ENCODE data around the gene AGBL4. TPM values are rescaled to one million over a fixed set of nuclear protein-coding genes. Genes with fewer than 3 reads are reported as not detected.
"Not testable (repeated sequence)": the region's sequence is repeated elsewhere in the genome, so short reads cannot be mapped to it uniquely, and the experiment has no call there.

The AGBL4 gene
- total RNA-seq, 4 donors from 2014 or later: 0.44 to 1.5 (median 1.2) TPM; not detected in 1

GRCh38 chr1:49817681-49818080 is 206.1 kb downstream of the AGBL4 start:
- H3K27ac ChIP-seq: no peak overlapping the region
- TF ChIP-seq POLR2A (IDR thresholded peaks at IDR 0.05) (no peak), CTCF (IDR thresholded peaks at IDR 0.05) (no peak), EP300 (IDR thresholded peaks at IDR 0.05) (no peak)
- no peak for DNase-seq (ENCODE audit: low spot score in 2 of 2)
- no peak overlapping the region for H3K4me3 ChIP-seq
- 62 to 68% methylated on average over 2 of the region's 2 CpGs for WGBS, 2 donors
- no peaks in the 10 kb centered on the region for H3K36me3 ChIP-seq
- no peaks in the 10 kb centered on the region for H3K9me3 ChIP-seq
- H3K27me3 ChIP-seq: no peaks in the 10 kb centered on the region
- H3K4me1 ChIP-seq: no peaks in the 10 kb centered on the region

DNA sequence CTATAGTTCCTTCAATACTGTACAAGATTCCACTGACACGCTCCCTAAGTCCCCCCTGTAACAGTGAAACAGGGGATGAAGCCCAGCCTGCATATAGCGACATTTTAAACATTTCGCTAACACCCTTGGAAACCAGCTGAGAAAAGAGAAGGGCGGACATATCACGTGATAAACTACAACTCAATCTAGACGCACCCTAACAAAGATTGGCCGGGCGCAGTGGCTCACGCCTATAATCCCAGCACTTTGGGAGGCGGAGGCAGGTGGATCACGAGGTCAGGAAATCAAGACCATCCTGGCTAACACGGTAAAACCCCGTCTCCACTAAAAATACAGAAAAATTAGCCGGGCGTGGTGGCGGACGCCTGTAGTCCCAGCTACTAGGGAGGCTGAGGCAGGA is 236.7 kb downstream of the AGBL4 start:
- H3K36me3 ChIP-seq; H3K27ac ChIP-seq; H3K27me3 ChIP-seq; H3K9me3 ChIP-seq; H3K4me1 ChIP-seq; H3K4me3 ChIP-seq; DNase-seq (ENCODE audit: low spot score in 2 of 2): not testable (repeated sequence)
- WGBS, 2 donors: 89 to 94% methylated on average over 17 of the region's 17 CpGs

DNA sequence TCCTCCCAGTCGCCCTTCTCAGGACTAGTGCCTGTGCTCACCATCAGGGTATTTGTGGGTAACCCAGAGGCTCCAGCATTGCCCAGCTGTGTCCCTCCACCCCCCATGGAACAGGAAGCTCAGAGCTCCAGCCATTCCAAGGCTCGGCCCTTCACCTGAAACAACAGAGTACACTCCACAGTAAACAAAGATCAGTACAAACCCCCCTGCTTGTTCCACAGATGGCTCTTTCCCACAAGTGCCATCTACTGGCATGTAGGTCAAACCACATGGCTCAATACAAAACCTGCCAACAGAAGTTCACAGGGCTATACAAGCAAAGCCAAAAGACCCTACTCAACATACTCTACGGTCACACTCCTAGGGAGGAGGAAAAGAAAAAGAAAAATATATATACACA is 258.7 kb downstream of the AGBL4 start:
- TF ChIP-seq EP300 (IDR thresholded peaks at IDR 0.05) (no peak), CTCF (IDR thresholded peaks at IDR 0.05) (no peak), POLR2A (IDR thresholded peaks at IDR 0.05) (no peak)
- H3K4me3 ChIP-seq: no peak overlapping the region
- H3K27ac ChIP-seq: no peak overlapping the region
- no peak for DNase-seq (ENCODE audit: low spot score in 2 of 2)
- no peaks in the 10 kb centered on the region for H3K4me1 ChIP-seq
- H3K27me3 ChIP-seq: no peaks in the 10 kb centered on the region
- no peaks in the 10 kb centered on the region for H3K36me3 ChIP-seq
- WGBS, 2 donors: 60 to 65% methylated on average over 3 of the region's 3 CpGs
- H3K9me3 ChIP-seq: peaks cover 0 to 28% (median 3%) of the 10 kb centered on the region in 4 donors

- H3K27ac ChIP-seq; H3K36me3 ChIP-seq; H3K4me1 ChIP-seq; H3K4me3 ChIP-seq; H3K27me3 ChIP-seq; DNase-seq (ENCODE audit: low spot score in 2 of 2): not testable (repeated sequence)
- H3K9me3 ChIP-seq: peaks cover 0 to 23% (median 0%) of the 10 kb centered on the region in 4 donors
- WGBS, 2 donors: 90 to 92% methylated on average over 9 of the region's 9 CpGs
Measured at GRCh38 chr1:49738118-49738517, 285.6 kb downstream of the AGBL4 start.

- WGBS, 2 donors: 29 to 47% methylated on average over 1 of the region's 1 CpG
- DNase-seq (ENCODE audit: low spot score in 2 of 2): no peak
- TF ChIP-seq CTCF (IDR thresholded peaks at IDR 0.05): no peak
- no peak for TF ChIP-seq EP300 (IDR thresholded peaks at IDR 0.05)
- no peak for TF ChIP-seq POLR2A (IDR thresholded peaks at IDR 0.05)
- Histone ChIP-seq H3K27me3 (no peaks in the 10 kb centered on the region), H3K27ac (no peak overlapping the region), H3K4me3 (no peak overlapping the region), H3K36me3 (no peaks in the 10 kb centered on the region), H3K4me1 (no peaks in the 10 kb centered on the region), H3K9me3 (peaks cover 0 to 4% (median 0%) of the 10 kb centered on the region in 4 donors)
Measured at GRCh38 chr1:49728377-49728776, 295.4 kb downstream of the AGBL4 start.

DNA sequence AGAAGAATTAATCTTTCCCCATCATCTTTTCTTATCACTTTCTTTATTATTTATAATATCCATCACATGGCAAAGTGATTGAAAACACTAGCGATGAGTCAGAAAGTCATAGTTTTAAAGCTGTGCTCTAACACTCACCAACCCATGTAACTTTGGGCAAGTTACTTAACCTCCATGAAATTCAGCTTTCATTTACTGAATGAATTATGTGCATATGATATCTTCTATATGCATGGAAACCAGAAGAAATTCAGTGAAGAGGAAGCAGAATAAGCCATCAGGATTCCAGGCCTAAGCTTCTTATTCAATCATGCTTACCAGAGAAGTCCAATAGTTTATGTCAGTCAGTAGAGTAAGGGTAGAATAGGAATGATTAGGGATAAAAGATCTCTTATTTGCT is 300.1 kb downstream of the AGBL4 start:
- no peaks in the 10 kb centered on the region for H3K27me3 ChIP-seq
- no peak overlapping the region for H3K4me3 ChIP-seq
- 88 to 95% methylated on average over 1 of the region's 1 CpG for WGBS, 2 donors
- H3K27ac ChIP-seq: no peak overlapping the region
- H3K36me3 ChIP-seq: no peaks in the 10 kb centered on the region
- no peaks in the 10 kb centered on the region for H3K4me1 ChIP-seq
- DNase-seq (ENCODE audit: low spot score in 2 of 2): no peak
- H3K9me3 ChIP-seq: no peaks in the 10 kb centered on the region
- TF ChIP-seq EP300 (IDR thresholded peaks at IDR 0.05) (no peak), POLR2A (IDR thresholded peaks at IDR 0.05) (no peak), CTCF (IDR thresholded peaks at IDR 0.05) (no peak)
